Subcutaneous adipose tissue (tissue), 4 donors: ENCODE results near the gene EVA1A. TPM values are rescaled to one million over a fixed set of nuclear protein-coding genes. Genes with fewer than 3 reads are reported as not detected.

Experiments
- total RNA-seq, 4 donors: library from RNA; depleted of rRNA; stranded (reverse); fragments of >200 nt; gene quantifications; one replicate each; pipeline ENCODE4 v1.1.0, GENCODE V29; 2016
- TF ChIP-seq, protein P1 (sequence below): fragments of 450-650 bp; IDR thresholded peaks from one replicate; pipeline ENCODE4 v1.5.1; 2016; ENCODE audit warnings: low read depth, mild to moderate bottlenecking, control low read depth, antibody characterized with exemption, moderate library complexity

EVA1A gene
- total RNA-seq, 4 donors from 2014 or later: 0.33 to 1.9 TPM; not detected in 2

- TF ChIP-seq, protein P1, sequence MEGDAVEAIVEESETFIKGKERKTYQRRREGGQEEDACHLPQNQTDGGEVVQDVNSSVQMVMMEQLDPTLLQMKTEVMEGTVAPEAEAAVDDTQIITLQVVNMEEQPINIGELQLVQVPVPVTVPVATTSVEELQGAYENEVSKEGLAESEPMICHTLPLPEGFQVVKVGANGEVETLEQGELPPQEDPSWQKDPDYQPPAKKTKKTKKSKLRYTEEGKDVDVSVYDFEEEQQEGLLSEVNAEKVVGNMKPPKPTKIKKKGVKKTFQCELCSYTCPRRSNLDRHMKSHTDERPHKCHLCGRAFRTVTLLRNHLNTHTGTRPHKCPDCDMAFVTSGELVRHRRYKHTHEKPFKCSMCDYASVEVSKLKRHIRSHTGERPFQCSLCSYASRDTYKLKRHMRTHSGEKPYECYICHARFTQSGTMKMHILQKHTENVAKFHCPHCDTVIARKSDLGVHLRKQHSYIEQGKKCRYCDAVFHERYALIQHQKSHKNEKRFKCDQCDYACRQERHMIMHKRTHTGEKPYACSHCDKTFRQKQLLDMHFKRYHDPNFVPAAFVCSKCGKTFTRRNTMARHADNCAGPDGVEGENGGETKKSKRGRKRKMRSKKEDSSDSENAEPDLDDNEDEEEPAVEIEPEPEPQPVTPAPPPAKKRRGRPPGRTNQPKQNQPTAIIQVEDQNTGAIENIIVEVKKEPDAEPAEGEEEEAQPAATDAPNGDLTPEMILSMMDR: no peak
Measured at GRCh38 chr2:75605770-75606529, 45.2 kb upstream of the EVA1A start.

- TF ChIP-seq, protein P1: no peak
Measured at GRCh38 chr2:75604484-75604883, 43.7 kb upstream of the EVA1A start.

- TF ChIP-seq, protein P1: no peak
Measured at GRCh38 chr2:75603477-75603876, 42.7 kb upstream of the EVA1A start.

DNA sequence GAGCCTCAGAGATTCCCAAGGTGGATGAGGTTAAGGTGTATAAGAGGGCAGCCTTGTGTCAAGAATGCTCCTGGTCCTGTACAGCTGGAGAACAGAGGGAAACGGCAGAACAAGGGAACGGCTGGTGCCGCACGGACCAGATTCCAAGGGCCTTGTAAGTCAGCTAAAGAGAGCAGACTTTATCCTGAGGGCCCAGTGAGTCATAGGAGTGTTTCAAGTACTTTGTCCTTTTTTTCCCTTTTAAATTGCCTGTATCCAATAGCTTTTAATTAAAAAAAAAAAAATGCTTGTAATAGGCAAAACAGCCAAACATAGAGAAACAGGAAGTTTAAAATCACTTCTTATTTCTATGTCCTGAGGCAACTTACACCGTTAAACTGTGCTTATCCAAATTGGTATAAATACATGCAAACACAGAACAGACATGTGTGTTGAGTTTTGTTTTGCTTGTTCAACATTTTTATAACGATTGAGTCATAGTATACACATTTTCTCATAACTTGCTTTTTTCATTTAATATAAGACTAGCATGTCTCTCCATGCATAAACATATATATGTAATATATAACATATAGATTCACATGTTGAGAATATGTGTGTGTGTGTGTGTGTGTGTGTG lies 42.1 kb upstream of the EVA1A start:
- TF ChIP-seq, protein P1: no peak

- TF ChIP-seq, protein P1: no peak
Measured at GRCh38 chr2:75600461-75601011, 39.8 kb upstream of the EVA1A start.

- TF ChIP-seq, protein P1: no peak
Measured at GRCh38 chr2:75598589-75599155, 37.9 kb upstream of the EVA1A start.

DNA sequence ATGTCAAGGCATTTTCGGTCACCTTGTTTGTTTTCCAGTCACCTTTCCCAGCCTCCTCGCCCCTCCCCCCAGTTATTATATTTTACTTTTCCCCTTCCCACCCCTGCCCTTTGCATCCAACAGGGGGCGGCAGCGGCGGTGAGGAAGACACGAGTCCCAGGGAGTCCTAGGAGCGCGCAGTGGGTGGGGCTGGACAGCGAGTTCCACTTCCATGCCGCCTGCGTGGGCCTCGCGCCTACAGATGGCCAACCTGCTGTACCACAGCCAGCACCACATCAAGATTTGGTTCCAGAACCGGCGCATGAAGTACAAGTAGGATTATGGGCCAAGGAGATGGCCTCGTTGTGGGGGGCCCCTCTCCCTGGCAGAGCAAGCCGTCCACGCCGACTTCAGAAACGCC lies 37.2 kb upstream of the EVA1A start:
- TF ChIP-seq, protein P1: no peak
